CD4-positive, alpha-beta memory T cell (primary cell): ENCODE results near the gene SLC25A18. TPM values are rescaled to one million over a fixed set of nuclear protein-coding genes. Genes with fewer than 3 reads are reported as not detected.

Experiments
- CTCF ChIA-PET: fragments of 350-600 bp; sonication (Branson Sonifier 250); formaldehyde crosslinking; loops from one replicate; lab custom pipeline; 2021; ENCODE audit warnings: inconsistent platforms; ENCODE audit not compliant: partially characterized antibody; lab: Charles Lee
- POLR2A ChIA-PET: fragments of 350-600 bp; sonication (Branson Sonifier 250); formaldehyde crosslinking; loops from one replicate; lab custom pipeline; 2021; ENCODE audit not compliant: partially characterized antibody; lab: Charles Lee
- DNase-seq, 5 donors: peaks; one replicate each; pipeline versions ENCODE4 v3.0.0 to v3.0.0-alpha.2; 2020 to 2022; ENCODE audit warnings: mixed read lengths in 1 of 5
- H3K27ac ChIP-seq: one replicate; pipeline ENCODE4 v1.7.0; 2013; ENCODE audit warnings: low read depth, low read length
- H3K27me3 ChIP-seq: 2 replicates; pipeline ENCODE4 v1.7.0; 2013; ENCODE audit warnings: mild to moderate bottlenecking, low read length, moderate library complexity; ENCODE audit not compliant: insufficient read depth
- H3K36me3 ChIP-seq: 2 replicates; pipeline ENCODE4 v1.7.0; 2013; ENCODE audit warnings: mild to moderate bottlenecking, low read length, moderate library complexity; ENCODE audit not compliant: insufficient read depth
- H3K4me1 ChIP-seq: 2 replicates; pipeline ENCODE4 v1.7.0; 2013; ENCODE audit warnings: mild to moderate bottlenecking, low read length, moderate library complexity; ENCODE audit not compliant: insufficient read depth
- H3K4me3 ChIP-seq, 2 donors: one replicate each; pipeline ENCODE4 v1.7.0; 2013; ENCODE audit warnings: low read length in 2 of 2, mild to moderate bottlenecking in 1 of 2
- H3K9me3 ChIP-seq, 2 donors: one replicate each; pipeline ENCODE4 v1.7.0; 2013; ENCODE audit warnings: low read length in 2 of 2, control low read depth in 1 of 2; ENCODE audit not compliant: control insufficient read depth in 1 of 2
- H3K27ac Mint-ChIP-seq, 7 donors: one replicate each; pipeline ENCODE4 v1.8.0; 2020 to 2021; ENCODE audit warnings: mixed read lengths in 7 of 7, mild to moderate bottlenecking in 6 of 7, inconsistent platforms in 3 of 7, moderate library complexity in 3 of 7
- H3K27me3 Mint-ChIP-seq, 2 donors: one replicate each; pipeline ENCODE4 v1.8.0; 2020 to 2021; ENCODE audit warnings: mixed read lengths in 2 of 2
- H3K36me3 Mint-ChIP-seq, 2 donors: one replicate each; pipeline ENCODE4 v1.8.0; 2020 to 2021; ENCODE audit warnings: mixed read lengths in 2 of 2, inconsistent platforms in 1 of 2, mild to moderate bottlenecking in 1 of 2
- H3K4me1 Mint-ChIP-seq, 4 donors: one replicate each; pipeline ENCODE4 v1.8.0; 2020 to 2021; ENCODE audit warnings: mixed read lengths in 4 of 4, mild to moderate bottlenecking in 1 of 4
- H3K4me3 Mint-ChIP-seq, 8 donors: one replicate each; pipeline ENCODE4 v1.8.0; 2020 to 2021; ENCODE audit warnings: mixed read lengths in 8 of 8, mild to moderate bottlenecking in 7 of 8, moderate library complexity in 6 of 8, inconsistent platforms in 3 of 8
- H3K9me3 Mint-ChIP-seq, 8 donors: one replicate each; pipeline ENCODE4 v1.8.0; 2020 to 2021; ENCODE audit warnings: mixed read lengths in 8 of 8, mild to moderate bottlenecking in 5 of 8, inconsistent platforms in 3 of 8, moderate library complexity in 1 of 8
- intact Hi-C: fragments of 100-400 bp; cut with micrococcal nuclease; formaldehyde crosslinking; loops from one replicate; pipeline ENCODE4 v1.15.1; 2023
- polyA plus RNA-seq, 2 donors: library from polyadenylated mRNA; unstranded; fragments of 300-500 nt; fragmentation: Illumina TruSeq; gene quantifications; one replicate each; pipeline ENCODE4 v1.2.3, GENCODE V29; 2021
- total RNA-seq, 2 experiments: library from RNA; stranded (reverse); gene quantifications; one replicate each; pipeline ENCODE4 v1.2.3, GENCODE V29; 2021

Gene SLC25A18
- total and polyA plus RNA-seq, 4 experiments from 2014 or later: 0.10 TPM; not detected in 3

GRCh38 chr22:17537155-17537554 lies 26.1 kb upstream of the SLC25A18 start:
- intact Hi-C loops: no loop called here
- no peak overlapping the region for H3K27ac ChIP-seq
- H3K4me3 ChIP-seq: no peak overlapping the region
- no peak overlapping the region for H3K27ac Mint-ChIP-seq
- H3K36me3 Mint-ChIP-seq: no peaks in the 10 kb centered on the region
- no peaks in the 10 kb centered on the region for H3K9me3 ChIP-seq
- ChIA-PET CTCF (interaction anchor here (0.6 kb wide), 1 partner anchor 10 kb away, joined by 3 read pairs; no protein-coding TSS in a partner anchor), POLR2A (no interaction called here)
- H3K36me3 ChIP-seq: no peaks in the 10 kb centered on the region
- H3K27me3 Mint-ChIP-seq: peaks cover 0 to 5% of the 10 kb centered on the region in 2 donors
- no peak overlapping the region for H3K4me3 Mint-ChIP-seq
- no peaks in the 10 kb centered on the region for H3K4me1 ChIP-seq
- H3K9me3 Mint-ChIP-seq: no peaks in the 10 kb centered on the region
- no peak for DNase-seq
- H3K27me3 ChIP-seq: no peaks in the 10 kb centered on the region
- no peaks in the 10 kb centered on the region for H3K4me1 Mint-ChIP-seq

GRCh38 chr22:17540481-17540880 lies 22.8 kb upstream of the SLC25A18 start:
- Histone ChIP-seq H3K27ac (no peak overlapping the region), H3K4me3 (no peak overlapping the region), H3K27me3 (no peaks in the 10 kb centered on the region), H3K4me1 (no peaks in the 10 kb centered on the region), H3K36me3 (no peaks in the 10 kb centered on the region), H3K9me3 (no peaks in the 10 kb centered on the region)
- H3K36me3 Mint-ChIP-seq: no peaks in the 10 kb centered on the region
- no peak overlapping the region for H3K4me3 Mint-ChIP-seq
- peaks cover 0 to 4% of the 10 kb centered on the region in 2 donors for H3K27me3 Mint-ChIP-seq
- ChIA-PET POLR2A (no interaction called here), CTCF (no interaction called here)
- no peak overlapping the region for H3K27ac Mint-ChIP-seq
- H3K4me1 Mint-ChIP-seq: no peaks in the 10 kb centered on the region
- intact Hi-C loops: no loop called here
- no peak for DNase-seq
- no peaks in the 10 kb centered on the region for H3K9me3 Mint-ChIP-seq

- Histone ChIP-seq H3K4me3 (no peak overlapping the region), H3K4me1 (no peaks in the 10 kb centered on the region), H3K27me3 (no peaks in the 10 kb centered on the region), H3K9me3 (no peaks in the 10 kb centered on the region), H3K27ac (no peak overlapping the region), H3K36me3 (no peaks in the 10 kb centered on the region)
- peaks cover 0 to 2% of the 10 kb centered on the region in 2 donors for H3K27me3 Mint-ChIP-seq
- H3K27ac Mint-ChIP-seq: no peak overlapping the region
- ChIA-PET CTCF (no interaction called here), POLR2A (no interaction called here)
- H3K36me3 Mint-ChIP-seq: no peaks in the 10 kb centered on the region
- no peaks in the 10 kb centered on the region for H3K4me1 Mint-ChIP-seq
- H3K9me3 Mint-ChIP-seq: no peaks in the 10 kb centered on the region
- no peak overlapping the region for H3K4me3 Mint-ChIP-seq
- intact Hi-C loops: no loop called here
- no peak for DNase-seq
Measured at GRCh38 chr22:17541476-17541875, 21.8 kb upstream of the SLC25A18 start.

GRCh38 chr22:17542452-17542851 lies 20.8 kb upstream of the SLC25A18 start:
- no peaks in the 10 kb centered on the region for H3K27me3 ChIP-seq
- Mint-ChIP-seq H3K27ac (no peak overlapping the region), H3K4me1 (no peaks in the 10 kb centered on the region), H3K27me3 (peaks cover 0 to 2% of the 10 kb centered on the region in 2 donors), H3K9me3 (no peaks in the 10 kb centered on the region), H3K36me3 (no peaks in the 10 kb centered on the region), H3K4me3 (no peak overlapping the region)
- POLR2A ChIA-PET: no interaction called here
- H3K9me3 ChIP-seq: no peaks in the 10 kb centered on the region
- CTCF ChIA-PET: no interaction called here
- H3K27ac ChIP-seq: no peak overlapping the region
- DNase-seq: no peak
- no peak overlapping the region for H3K4me3 ChIP-seq
- intact Hi-C loops: no loop called here
- H3K4me1 ChIP-seq: no peaks in the 10 kb centered on the region
- no peaks in the 10 kb centered on the region for H3K36me3 ChIP-seq

- intact Hi-C loops: no loop called here
- Histone ChIP-seq H3K36me3 (no peaks in the 10 kb centered on the region), H3K9me3 (no peaks in the 10 kb centered on the region), H3K4me3 (no peak overlapping the region), H3K27ac (no peak overlapping the region), H3K27me3 (no peaks in the 10 kb centered on the region), H3K4me1 (no peaks in the 10 kb centered on the region)
- ChIA-PET CTCF (no interaction called here), POLR2A (no interaction called here)
- H3K9me3 Mint-ChIP-seq: no peaks in the 10 kb centered on the region
- no peaks in the 10 kb centered on the region for H3K27me3 Mint-ChIP-seq
- no peak overlapping the region for H3K27ac Mint-ChIP-seq
- DNase-seq: no peak
- no peaks in the 10 kb centered on the region for H3K36me3 Mint-ChIP-seq
- no peak overlapping the region for H3K4me3 Mint-ChIP-seq
- H3K4me1 Mint-ChIP-seq: no peaks in the 10 kb centered on the region
Measured at GRCh38 chr22:17548010-17548755, 15.1 kb upstream of the SLC25A18 start.

- H3K4me3 ChIP-seq: no peak overlapping the region
- H3K4me1 ChIP-seq: no peaks in the 10 kb centered on the region
- Mint-ChIP-seq H3K9me3 (no peaks in the 10 kb centered on the region), H3K36me3 (no peaks in the 10 kb centered on the region), H3K27ac (no peak overlapping the region), H3K4me1 (no peaks in the 10 kb centered on the region), H3K4me3 (no peak overlapping the region), H3K27me3 (no peaks in the 10 kb centered on the region)
- no peak for DNase-seq
- no peaks in the 10 kb centered on the region for H3K9me3 ChIP-seq
- CTCF ChIA-PET: no interaction called here
- intact Hi-C loops: no loop called here
- H3K27ac ChIP-seq: no peak overlapping the region
- no peaks in the 10 kb centered on the region for H3K27me3 ChIP-seq
- POLR2A ChIA-PET: no interaction called here
- H3K36me3 ChIP-seq: no peaks in the 10 kb centered on the region
Measured at GRCh38 chr22:17548756-17549035, 14.6 kb upstream of the SLC25A18 start.

GRCh38 chr22:17549183-17549582 lies 14.1 kb upstream of the SLC25A18 start:
- no peak overlapping the region for H3K27ac ChIP-seq
- intact Hi-C loops: no loop called here
- no peaks in the 10 kb centered on the region for H3K27me3 Mint-ChIP-seq
- H3K27me3 ChIP-seq: no peaks in the 10 kb centered on the region
- H3K36me3 Mint-ChIP-seq: no peaks in the 10 kb centered on the region
- H3K4me3 Mint-ChIP-seq: no peak overlapping the region
- no peaks in the 10 kb centered on the region for H3K9me3 Mint-ChIP-seq
- ChIA-PET CTCF (no interaction called here), POLR2A (no interaction called here)
- no peaks in the 10 kb centered on the region for H3K36me3 ChIP-seq
- no peak for DNase-seq
- H3K9me3 ChIP-seq: no peaks in the 10 kb centered on the region
- no peaks in the 10 kb centered on the region for H3K4me1 Mint-ChIP-seq
- no peaks in the 10 kb centered on the region for H3K4me1 ChIP-seq
- no peak overlapping the region for H3K27ac Mint-ChIP-seq
- no peak overlapping the region for H3K4me3 ChIP-seq

GRCh38 chr22:17549655-17550054 lies 13.6 kb upstream of the SLC25A18 start:
- intact Hi-C loops: no loop called here
- Mint-ChIP-seq H3K9me3 (no peaks in the 10 kb centered on the region), H3K4me3 (no peak overlapping the region), H3K27ac (no peak overlapping the region), H3K4me1 (no peaks in the 10 kb centered on the region), H3K27me3 (no peaks in the 10 kb centered on the region), H3K36me3 (no peaks in the 10 kb centered on the region)
- Histone ChIP-seq H3K4me3 (no peak overlapping the region), H3K4me1 (no peaks in the 10 kb centered on the region), H3K27ac (no peak overlapping the region), H3K27me3 (no peaks in the 10 kb centered on the region), H3K36me3 (no peaks in the 10 kb centered on the region), H3K9me3 (no peaks in the 10 kb centered on the region)
- POLR2A ChIA-PET: no interaction called here
- CTCF ChIA-PET: no interaction called here
- DNase-seq: no peak
